Fibroblast of skin of right quadriceps (primary cell): ENCODE results near the gene OR11H6.
"Not testable (repeated sequence)": the region's sequence is repeated elsewhere in the genome, so short reads cannot be mapped to it uniquely, and the experiment has no call there.

Experiments used
- DNase-seq: peaks from one replicate; pipeline ENCODE4 v3.0.0-alpha.2; 2013

OR11H6 gene, protein sequence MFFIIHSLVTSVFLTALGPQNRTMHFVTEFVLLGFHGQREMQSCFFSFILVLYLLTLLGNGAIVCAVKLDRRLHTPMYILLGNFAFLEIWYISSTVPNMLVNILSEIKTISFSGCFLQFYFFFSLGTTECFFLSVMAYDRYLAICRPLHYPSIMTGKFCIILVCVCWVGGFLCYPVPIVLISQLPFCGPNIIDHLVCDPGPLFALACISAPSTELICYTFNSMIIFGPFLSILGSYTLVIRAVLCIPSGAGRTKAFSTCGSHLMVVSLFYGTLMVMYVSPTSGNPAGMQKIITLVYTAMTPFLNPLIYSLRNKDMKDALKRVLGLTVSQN

DNA sequence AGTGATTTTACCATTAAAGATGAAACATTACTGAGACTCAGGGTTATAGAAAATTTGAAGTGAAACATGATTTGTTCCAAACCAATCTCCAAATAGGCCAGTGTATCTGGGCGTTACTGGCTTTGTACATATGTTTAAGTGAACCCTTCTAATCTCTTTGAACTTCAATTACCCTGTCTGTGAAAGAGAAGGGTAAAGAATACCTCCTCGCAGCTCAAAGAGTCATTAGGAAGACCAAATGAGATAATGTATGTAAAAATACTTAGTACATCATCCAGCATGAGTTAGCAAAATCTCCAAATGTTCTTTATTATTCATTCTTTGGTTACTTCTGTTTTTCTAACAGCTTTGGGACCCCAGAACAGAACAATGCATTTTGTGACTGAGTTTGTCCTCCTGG is at the start of gene OR11H6:
Gene OR11H6, plus strand, starts transcription at position 301 of the 400 bp plus-strand sequence. Its CDS starts 0 bp downstream, at position 301.
- no peak for DNase-seq

DNA sequence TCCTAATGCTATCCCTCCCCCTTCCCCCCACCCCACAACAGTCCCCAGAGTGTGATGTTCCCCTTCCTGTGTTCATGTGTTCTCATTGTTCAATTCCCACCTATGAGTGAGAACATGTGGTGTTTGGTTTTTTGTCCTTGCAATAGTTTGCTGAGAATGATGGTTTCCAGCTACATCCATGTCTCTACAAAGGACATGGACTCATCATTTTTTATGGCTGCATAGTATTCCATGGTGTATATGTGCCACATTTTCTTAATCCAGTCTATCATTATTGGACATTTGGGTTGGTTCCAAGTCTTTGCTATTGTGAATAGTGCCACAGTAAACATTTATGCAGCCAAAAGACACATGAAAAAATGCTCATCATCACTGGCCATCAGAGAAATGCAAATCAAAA is 49.3 kb upstream of the OR11H6 start:
- DNase-seq, result not testable (repeated sequence)

DNA sequence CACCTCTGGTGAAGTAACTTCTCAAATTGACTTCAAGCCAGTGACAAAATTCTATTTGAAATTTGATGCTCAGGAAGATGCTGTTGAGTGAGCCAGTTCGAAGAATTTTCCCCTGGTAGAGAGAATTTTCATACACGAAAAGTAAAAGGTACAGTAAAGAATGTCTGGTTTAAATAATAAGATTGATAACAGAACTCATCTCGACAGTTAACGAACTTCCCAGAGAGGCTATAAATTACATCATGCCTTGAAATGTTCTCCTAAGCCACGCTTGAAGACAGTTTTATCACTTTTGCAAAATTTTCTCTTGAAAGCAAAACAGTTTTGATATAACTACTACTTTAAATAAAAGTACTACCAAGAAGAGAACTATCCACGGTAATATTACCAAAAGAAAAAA is 47.2 kb upstream of the OR11H6 start:
- DNase-seq, result no peak

DNA sequence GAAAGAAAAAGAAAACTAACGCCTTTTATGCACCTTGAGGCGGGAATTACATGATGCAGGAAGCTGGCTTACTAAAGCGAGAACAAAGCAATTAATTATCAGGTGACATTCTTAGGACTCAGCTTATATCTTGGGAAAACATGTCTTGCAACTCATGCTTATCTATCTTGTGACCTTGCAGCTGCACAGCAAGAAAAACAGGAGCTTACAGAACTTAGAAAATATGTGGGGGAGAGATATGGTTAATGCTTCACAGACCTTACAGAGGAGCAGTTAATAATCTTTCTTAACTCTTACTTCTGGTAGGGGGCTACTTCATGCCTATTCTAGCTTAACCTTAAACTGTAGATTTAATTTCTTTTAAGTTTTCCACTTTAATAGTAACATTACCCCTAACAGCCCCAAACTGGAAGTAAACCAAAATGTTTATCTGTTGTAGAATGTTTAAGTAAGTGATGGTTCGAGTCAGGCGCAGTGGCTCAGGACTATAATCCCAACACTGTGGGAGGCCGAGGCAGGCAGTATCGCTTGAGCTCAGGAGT is 46.0 kb upstream of the OR11H6 start:
- no peak for DNase-seq

DNA sequence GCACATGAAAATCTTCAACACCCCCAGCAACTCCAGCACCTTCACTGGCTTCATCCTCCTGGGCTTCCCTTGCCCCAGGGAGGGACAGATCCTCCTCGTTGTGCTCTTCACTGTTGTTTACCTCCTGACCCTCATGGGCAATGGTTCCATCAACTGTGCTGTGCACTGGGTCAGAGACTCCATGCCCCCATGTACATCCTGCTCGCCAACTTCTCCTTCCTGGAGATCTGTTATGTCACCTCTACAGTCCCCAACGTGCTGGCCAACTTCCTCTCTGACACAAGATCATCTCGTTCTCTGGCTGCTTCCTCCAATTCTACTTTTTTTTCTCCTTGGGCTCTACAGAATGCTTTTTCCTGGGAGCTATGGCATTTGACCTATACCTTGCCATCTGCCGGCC is 44.3 kb upstream of the OR11H6 start:
- no peak for DNase-seq

DNA sequence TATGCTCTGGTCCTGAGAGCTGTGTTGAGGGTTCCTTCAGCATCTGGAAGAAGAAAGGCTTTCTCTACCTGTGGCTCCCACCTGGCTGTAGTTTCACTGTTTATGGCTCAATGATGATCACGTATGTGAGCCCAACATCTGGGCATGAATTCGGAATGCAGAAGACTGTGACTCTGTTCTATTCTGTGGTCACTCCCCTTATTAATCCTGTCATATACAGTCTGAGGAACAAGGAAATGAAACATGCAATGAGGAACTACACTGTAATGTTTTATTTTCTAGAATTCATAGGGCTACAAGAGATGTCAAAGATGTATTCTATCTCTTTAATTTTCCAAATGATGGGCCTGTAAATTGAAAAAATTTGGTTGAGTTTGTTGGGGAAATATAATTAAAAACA is 43.6 kb upstream of the OR11H6 start:
- no peak for DNase-seq

DNA sequence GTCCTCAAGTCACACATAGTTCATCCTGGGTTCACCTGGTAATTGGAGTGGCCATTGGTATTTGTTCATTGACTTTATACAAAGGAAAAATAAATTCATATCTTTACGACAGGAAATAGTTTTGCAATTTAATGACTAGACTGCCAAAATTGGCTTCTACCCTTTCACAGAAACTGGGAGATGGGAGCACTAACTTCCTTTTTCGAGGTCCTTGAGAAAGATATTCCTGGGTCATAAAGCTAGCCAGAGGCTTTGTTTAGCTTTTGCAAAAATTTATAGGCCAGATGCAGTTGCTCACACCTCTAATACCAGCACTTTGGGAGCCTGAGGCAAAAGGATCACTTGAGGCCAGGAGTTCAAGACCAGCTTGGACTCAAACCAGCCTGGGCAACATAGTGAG is 43.0 kb upstream of the OR11H6 start:
- DNase-seq, result no peak

DNA sequence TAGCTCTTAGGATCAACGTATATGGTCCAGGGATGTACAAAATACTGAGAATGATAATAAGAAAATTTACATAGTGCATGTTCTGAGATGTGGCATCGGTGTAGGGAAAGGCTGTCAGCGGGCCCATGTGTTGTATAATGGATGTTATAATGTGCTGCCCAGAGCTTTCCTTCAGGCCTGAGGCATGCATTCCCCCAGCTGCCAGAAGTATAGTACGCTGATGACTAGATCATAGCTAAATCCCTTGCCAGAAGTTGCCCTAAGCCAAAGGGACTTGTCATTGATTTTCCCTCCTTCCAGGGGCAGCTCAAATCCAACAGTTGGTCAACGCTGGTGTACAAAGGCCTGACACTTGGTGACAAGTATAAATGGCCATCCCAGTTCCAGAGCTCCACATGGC is 39.3 kb upstream of the OR11H6 start:
- no peak for DNase-seq

DNA sequence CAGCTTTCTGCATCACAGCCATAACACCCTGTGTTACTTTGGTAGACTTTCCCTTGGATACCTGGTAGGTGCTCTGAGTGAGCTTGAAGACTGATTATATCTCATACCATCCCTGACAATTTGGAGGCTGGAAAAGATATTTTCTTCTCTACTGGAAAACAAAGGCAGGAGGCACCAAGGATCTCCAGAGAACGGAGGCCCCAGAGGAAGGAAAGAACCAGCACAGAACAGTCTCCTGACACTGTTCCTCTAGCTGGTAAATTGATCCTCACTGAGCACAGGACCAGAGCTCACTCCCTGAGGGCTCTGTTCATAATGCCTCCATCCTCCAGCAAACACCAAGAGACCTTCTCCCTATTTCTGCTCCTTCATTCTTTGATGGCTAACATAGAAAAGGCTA is 32.9 kb upstream of the OR11H6 start, which contains the start of gene OR11G2:
Gene OR11G2, plus strand, starts transcription at position 301 of the 400 bp plus-strand sequence. CDS start 6,542 bp downstream, outside the sequence.
- DNase-seq, result no peak

DNA sequence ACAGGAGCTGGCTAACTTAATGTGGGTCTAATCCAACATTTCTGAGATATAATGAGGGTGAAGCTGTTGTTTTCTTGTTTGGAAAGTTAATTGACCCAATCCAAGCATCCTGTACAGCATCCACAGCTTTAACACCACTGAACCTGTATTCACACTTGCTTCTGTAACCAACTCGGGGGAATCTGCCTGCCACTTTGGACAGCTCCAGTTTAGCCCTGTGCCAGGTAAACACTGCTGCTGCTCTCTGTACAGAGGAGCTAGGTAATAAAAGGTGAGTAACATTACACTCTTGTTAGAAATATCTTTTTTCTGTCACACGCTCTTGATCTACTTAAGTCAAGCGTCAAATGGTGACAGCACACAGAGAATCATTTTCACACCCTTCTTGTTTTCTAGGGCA is 32.1 kb upstream of the OR11H6 start:
- no peak for DNase-seq

DNA sequence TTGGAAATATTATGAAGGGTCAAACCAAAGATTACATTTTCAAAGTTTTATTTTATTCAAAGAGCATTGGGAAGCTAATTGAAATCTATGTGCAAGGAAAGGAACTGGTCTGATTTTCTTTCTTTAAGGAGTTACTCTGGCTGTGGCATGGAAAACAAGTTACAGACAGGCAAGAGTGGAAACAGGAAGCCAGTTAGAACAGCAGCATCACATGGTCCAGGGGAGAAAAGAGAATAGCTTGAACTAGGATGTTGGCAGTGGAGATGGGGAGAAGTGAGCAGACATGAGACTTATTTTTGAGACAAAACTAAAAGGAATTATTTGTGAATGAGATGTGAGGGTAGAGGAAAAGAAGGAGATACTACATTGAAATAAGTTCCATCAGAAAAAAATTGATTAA is 29.4 kb upstream of the OR11H6 start:
- no peak for DNase-seq

DNA sequence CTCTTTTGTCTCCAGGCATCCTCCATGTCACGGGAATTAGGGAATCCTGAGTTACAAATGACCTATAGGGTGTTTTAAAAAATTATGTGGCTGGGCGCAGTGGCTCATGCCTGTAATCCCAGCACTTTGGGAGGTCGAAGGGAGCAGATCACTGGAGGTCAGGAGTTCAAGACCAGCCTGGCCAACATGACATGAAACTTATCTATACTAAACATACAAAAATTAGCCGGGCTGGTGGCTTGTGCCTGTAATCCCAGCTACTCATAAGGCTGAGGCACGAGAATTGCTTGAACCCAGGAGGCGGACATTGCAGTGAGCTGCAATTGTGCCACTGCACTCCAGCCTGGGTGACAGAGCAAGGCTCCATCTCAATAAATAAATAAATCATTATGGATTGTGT is 28.3 kb upstream of the OR11H6 start:
- DNase-seq, result not testable (repeated sequence)

DNA sequence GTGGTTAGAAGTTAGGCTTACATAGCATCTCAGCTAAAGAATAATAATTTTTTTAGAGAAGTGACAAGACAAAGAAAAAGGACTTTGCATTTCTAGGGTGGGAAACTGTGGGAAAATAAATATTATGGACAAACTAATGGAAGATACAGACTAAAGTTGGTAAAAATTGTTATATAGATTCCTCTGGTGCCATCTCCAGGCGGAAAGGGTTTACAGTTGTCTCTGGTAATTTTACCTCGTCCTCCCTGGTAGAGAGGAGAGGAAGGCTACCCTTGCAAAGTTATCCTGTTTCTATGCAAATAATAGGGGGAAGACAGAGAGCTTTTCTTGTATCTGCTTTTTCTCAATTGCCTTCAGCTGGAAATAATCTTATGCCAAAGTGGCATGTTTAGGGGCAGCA is 27.6 kb upstream of the OR11H6 start:
- no peak for DNase-seq

DNA sequence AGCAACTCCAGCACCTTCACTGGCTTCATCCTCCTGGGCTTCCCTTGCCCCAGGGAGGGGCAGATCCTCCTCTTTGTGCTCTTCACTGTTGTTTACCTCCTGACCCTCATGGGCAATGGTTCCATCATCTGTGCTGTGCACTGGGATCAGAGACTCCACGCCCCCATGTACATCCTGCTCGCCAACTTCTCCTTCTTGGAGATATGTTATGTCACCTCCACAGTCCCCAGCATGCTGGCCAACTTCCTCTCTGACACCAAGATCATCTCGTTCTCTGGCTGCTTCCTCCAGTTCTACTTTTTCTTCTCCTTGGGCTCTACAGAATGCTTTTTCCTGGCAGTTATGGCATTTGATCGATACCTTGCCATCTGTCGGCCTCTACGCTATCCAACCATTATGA is 26.1 kb upstream of the OR11H6 start:
- DNase-seq, result no peak

DNA sequence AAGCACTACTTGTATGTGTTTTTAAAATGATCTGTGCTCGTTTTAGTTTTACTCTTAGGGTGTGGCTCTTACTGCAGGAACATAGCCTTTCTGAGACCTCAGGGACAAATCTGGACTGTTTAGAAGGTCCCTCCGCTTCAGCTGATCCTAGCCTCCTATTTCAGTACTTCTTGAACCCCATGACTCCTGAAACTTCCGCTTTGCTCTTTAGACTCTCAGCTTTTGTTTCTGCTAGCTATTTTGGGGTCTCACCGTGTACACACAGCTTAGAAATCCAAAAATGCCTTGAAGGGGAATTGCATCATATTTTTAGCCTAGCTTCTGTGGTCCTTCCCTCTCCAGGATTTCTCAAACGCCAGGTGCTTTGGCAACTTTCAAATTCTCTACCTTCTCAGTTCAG is 24.5 kb upstream of the OR11H6 start:
- DNase-seq, result no peak

DNA sequence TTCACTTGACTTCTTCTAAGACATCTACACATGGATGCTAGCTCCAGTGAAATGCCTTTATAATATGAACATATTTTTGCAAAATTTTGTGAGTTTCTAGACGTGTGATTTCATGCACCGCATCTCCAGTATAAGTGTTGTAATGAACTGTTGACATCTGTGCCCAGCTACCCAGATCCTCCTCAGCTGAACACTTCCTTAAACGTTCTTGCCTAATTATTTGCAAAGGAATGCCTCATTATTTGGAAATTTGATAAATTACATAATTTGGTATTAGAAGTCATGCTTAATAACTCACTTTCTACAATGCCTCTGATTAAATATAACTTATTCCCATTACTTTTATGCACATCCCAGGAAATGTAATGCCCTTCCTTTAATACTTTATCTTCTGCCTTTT is 18.8 kb upstream of the OR11H6 start:
- DNase-seq, result no peak

DNA sequence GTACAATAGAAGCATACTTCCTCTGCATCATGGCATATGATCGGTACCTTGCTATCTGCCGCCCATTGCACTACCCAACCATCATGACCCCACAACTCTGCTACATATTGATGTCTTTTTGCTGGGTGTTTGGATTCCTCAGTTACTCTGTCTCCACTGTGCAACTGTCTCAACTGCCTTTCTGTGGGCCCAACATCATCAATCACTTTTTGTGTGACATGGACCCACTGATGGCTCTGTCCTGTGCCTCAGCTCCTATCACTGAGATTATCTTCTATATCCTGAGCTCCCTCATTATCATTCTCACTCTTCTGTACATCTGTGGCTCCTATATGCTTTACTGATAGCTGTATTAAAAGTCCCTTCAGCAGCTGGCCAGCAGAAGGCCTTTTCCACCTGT is 13.9 kb upstream of the OR11H6 start:
- DNase-seq, result no peak

DNA sequence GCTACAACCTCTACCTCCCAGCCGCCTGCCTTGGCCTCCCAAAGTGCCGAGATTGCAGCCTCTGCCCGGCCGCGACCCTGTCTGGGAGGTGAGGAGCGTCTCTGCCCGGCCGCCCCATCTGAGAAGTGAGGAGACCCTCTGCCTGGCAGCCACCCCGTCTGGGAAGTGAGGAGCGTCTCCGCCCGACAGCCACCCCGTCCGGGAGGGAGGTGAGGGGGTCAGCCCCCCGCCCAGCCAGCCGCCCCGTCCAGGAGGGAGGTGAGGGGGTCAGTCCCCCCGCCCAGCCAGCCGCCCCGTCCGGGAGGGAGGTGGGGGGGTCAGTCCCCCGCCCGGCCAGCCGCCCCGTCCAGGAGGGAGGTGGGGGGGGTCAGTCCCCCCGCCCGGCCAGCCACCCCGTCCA is 11.1 kb upstream of the OR11H6 start:
- DNase-seq, result not testable (repeated sequence)

DNA sequence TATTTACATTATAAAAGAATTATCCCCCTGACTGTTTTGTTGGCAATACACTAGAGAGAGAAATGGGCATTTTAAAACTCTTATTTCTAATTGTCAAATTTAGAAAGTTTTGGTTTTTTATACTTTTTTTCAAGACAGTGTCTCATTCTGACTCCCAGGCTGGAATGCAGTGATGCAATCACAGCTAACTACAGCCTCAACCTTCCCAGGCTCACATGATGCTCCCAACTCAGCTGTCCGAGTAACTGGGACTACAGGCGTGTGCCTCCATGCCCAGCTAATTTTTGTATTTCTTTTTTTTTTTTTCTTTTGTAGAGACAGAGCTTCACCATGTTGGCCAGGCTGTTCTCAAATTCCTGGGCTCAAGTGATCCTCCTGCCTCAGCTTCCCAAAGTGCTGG is 8.3 kb upstream of the OR11H6 start:
- DNase-seq, result no peak

DNA sequence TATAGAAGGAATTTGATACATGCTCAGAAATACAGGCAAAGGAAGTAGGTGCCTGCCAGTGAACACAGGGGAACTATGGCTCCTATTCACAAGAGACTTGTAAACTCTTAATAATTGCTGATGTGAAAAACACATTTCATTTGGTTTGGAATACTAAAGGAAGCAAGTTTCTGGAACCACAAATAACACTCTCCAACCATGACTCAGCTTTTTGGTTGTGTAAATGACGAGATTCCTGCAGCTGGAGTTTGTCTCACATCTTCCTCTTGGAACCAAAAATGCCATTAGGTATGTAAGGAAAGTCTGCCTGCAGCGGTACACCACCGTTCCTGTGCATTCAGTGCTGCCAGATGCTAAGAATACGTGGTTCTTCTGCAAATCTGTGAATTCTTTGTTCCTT is 4.5 kb upstream of the OR11H6 start:
- DNase-seq, result no peak

DNA sequence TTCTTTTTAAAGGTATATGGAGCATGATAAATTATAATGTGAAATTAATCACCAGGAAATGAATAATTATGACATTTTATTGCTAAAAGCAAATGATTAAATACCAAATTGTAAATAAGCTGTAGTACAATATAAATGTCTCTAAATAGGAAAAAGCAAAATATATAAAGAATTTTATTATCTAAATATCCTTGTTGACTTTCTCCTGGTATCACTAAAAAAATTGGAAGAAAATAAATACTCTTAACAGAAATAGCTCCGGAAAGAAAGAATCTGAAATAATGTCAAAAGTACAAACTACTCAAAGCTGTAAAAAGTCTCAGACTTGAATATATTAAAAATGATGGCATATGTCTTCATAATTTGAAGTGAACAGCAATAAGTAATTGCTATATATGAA is 5.2 kb downstream of the OR11H6 start, which contains the start of gene OR11H7:
Gene OR11H7, plus strand, starts transcription at position 301 of the 400 bp plus-strand sequence.
- DNase-seq, result no peak

DNA sequence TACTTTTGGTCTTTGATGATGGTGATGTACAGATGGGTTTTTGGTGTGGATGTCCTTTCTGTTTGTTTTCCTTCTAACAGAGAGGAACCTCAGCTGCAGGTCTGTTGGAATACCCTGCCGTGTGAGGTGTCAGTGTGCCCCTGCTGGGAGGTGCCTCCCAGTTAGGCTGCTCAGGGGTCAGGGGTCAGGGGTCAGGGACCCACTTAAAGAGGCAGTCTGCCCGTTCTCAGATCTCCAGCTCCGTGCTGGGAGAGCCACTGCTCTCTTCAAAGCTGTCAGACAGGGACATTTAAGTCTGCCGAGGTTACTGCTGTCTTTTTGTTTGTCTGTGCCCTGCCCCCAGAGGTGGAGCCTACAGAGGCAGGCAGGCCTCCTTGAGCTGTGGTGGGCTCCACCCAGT is 11.9 kb downstream of the OR11H6 start:
- DNase-seq, result not testable (repeated sequence)

DNA sequence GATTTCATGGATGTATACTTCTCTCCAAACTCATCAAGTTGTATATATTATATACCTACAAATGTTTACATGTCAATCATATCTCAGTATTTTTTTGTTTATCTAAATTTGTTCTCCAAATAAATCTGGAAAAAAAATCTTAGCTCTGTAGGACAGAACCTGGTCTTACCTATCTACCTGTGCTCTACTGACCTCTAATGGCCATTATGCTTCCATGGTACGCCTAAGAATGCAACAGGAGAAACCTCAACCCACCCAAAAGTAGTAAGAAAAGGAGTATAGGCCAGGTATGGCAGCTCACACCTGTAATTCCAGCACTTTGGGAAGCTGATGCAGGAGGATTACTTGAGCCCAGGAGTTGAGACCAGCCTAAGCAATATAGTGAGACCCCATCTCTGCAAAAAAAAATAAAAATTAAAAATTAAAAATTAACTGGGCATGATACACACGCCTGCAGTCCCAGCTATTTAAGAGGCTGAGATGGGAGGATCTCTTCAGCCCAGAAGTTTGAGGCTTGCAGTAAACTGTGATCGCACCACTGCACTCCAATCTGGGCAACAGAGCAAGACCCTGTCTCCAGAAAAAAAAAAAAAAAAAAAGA is 24.2 kb downstream of the OR11H6 start:
- DNase-seq, result no peak

DNA sequence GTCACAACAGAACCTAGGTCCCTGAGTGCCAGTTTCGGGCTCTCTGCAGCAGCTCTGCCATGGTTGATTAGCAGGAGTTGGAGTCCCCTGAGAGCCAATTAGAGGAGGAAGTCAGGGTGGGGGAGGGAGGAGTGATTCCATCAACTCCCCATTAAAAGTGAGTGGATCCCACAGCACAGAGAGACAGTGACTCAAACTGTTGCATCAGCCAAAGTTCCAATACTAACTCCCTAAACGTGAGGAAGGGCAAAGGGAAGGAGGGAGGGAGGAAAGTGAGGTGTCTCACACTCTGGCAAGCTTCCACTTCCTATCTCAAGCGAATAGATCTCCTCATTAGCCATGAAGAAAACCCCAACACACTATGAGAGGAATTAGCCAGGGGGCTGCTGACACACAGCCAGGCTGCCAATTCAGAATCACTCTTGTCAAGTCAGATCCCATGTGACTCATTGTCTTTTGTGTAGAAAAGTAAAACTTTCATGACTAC is 39.2 kb downstream of the OR11H6 start:
- DNase-seq, result peak; percentile 85
